ENCODE data around the gene GSG1. TPM values are rescaled to one million over a fixed set of nuclear protein-coding genes. Genes with fewer than 3 reads are reported as not detected.

GSG1 gene
- total and polyA plus RNA-seq, 2 donors (not counting 3 experiments of a cell fraction or from before 2014, with no cell fraction given), result not detected

DNA sequence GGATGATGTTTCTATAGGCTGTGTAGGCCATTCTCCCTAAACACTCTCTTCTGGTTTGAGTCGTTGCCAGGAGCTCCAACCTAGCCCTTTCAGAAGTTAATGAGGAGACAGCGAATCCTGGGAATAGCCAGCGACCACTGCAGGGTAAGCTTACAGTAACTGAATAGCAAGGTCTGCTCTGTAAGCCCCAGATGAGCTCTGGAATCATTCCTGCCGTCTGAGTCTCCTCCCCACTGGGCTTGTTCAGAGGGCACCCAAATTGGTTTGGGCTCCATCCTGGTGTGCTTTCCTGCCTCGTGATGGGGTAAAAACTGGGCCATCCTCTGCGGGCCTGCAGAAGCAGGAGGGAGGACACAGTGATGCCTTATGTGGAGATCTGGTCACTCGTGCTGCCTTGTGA is 49.7 kb upstream of the GSG1 start:
- no peak overlapping the region for H2AFZ ChIP-seq (ENCODE audit: low read depth, low read length)

GRCh38 chr12:13152756-13153155 is 49.3 kb upstream of the GSG1 start:
- no peaks in the 10 kb centered on the region for H3K9me3 ChIP-seq (replicated peaks; ENCODE audit: control insufficient read depth, insufficient read depth, low read length)
- intact Hi-C loops (cut with micrococcal nuclease), result no loop called here
- no peaks in the 10 kb centered on the region for H3K36me3 ChIP-seq (ENCODE audit: control insufficient read depth in 2 of 2, extremely low read depth in 1 of 2, insufficient read depth in 2 of 2, low read length in 2 of 2)
- dilution Hi-C loops (cut with MboI; ENCODE audit: extremely low pct_ligation_motif_present, low sequenced_read_pairs), result no loop called here
- BruUV-seq (replicated peaks), result no TSS peak
- H3K4me1 ChIP-seq (ENCODE audit: control insufficient read depth, extremely low read depth, insufficient read depth, low read length), result no peaks in the 10 kb centered on the region
- no peak for TF ChIP-seq JUN (IDR thresholded peaks at IDR 0.05; ENCODE audit: borderline replicate concordance, insufficient read depth, insufficient read length, low read depth)
- TF ChIP-seq POLR2A (IDR thresholded peaks at IDR 0.05; ENCODE audit: low read depth, low read length), result no peak
- TF ChIP-seq FOS (IDR thresholded peaks at IDR 0.05; ENCODE audit: borderline replicate concordance, insufficient read depth, low read length), result no peak
- TF ChIP-seq MYC (IDR thresholded peaks at IDR 0.05; ENCODE audit: low read depth, low read length), result no peak
- TF ChIP-seq MAX (IDR thresholded peaks at IDR 0.05; ENCODE audit: insufficient read depth, insufficient read length), result no peak
- TF ChIP-seq EZH2 (IDR thresholded peaks at IDR 0.05; ENCODE audit: borderline replicate concordance, low read depth, low read length, severe bottlenecking), result no peak
- TF ChIP-seq, protein P1, sequence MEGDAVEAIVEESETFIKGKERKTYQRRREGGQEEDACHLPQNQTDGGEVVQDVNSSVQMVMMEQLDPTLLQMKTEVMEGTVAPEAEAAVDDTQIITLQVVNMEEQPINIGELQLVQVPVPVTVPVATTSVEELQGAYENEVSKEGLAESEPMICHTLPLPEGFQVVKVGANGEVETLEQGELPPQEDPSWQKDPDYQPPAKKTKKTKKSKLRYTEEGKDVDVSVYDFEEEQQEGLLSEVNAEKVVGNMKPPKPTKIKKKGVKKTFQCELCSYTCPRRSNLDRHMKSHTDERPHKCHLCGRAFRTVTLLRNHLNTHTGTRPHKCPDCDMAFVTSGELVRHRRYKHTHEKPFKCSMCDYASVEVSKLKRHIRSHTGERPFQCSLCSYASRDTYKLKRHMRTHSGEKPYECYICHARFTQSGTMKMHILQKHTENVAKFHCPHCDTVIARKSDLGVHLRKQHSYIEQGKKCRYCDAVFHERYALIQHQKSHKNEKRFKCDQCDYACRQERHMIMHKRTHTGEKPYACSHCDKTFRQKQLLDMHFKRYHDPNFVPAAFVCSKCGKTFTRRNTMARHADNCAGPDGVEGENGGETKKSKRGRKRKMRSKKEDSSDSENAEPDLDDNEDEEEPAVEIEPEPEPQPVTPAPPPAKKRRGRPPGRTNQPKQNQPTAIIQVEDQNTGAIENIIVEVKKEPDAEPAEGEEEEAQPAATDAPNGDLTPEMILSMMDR (IDR thresholded peaks at IDR 0.05; ENCODE audit: extremely low read depth in 1 of 2, insufficient read depth in 1 of 2, low read depth in 1 of 2, low read length in 2 of 2), result no peak
- no peak for TF ChIP-seq GATA2 (IDR thresholded peaks at IDR 0.05; ENCODE audit: insufficient read depth, insufficient read length, low read depth, low read length)
- no peak for TF ChIP-seq POLR2AphosphoS5 (IDR thresholded peaks at IDR 0.05; ENCODE audit: insufficient read depth, low read depth, low read length)
- no peak overlapping the region for H3K27ac ChIP-seq (ENCODE audit: insufficient read depth, low read depth, low read length)
- H3K4me2 ChIP-seq (ENCODE audit: insufficient read depth, low read length), result no peak overlapping the region
- no peaks in the 10 kb centered on the region for H3K9me1 ChIP-seq (replicated peaks; ENCODE audit: control insufficient read depth, extremely low read depth, insufficient read depth, low read length)
- H3K4me3 ChIP-seq (replicated peaks in 1 of 3; ENCODE audit: insufficient read depth in 1 of 3, low read depth in 1 of 3, low read length in 3 of 3), result no peak overlapping the region
- H3K27me3 ChIP-seq (ENCODE audit: control insufficient read depth in 2 of 2, insufficient read depth in 2 of 2, low read length in 2 of 2), result no peaks in the 10 kb centered on the region
- ChIA-PET POLR2A (no interaction called here), CTCF (no interaction called here)
- DNase-seq (ENCODE audit: low read depth, low spot score) (no peak), FAIRE-seq (no peak)
- no peak overlapping the region for H3K9ac ChIP-seq (replicated peaks; ENCODE audit: extremely low read depth, insufficient read depth, low read length)
- H2AFZ ChIP-seq (ENCODE audit: low read depth, low read length), result no peak overlapping the region
- H3K79me2 ChIP-seq (ENCODE audit: control insufficient read depth, insufficient read depth, low read length), result no peaks in the 10 kb centered on the region
- H4K20me1 ChIP-seq (replicated peaks; ENCODE audit: control insufficient read depth, extremely low read depth, insufficient read depth, low read length), result no peaks in the 10 kb centered on the region

More for the DNA sequence above, 49.7 kb upstream of the GSG1 start:
- BruUV-seq (replicated peaks), result no TSS peak
- Histone ChIP-seq H3K4me3 (replicated peaks in 1 of 3; ENCODE audit: insufficient read depth in 1 of 3, low read depth in 1 of 3, low read length in 3 of 3) (no peak overlapping the region), H3K27me3 (ENCODE audit: control insufficient read depth in 2 of 2, insufficient read depth in 2 of 2, low read length in 2 of 2) (no peaks in the 10 kb centered on the region), H3K9me1 (replicated peaks; ENCODE audit: control insufficient read depth, extremely low read depth, insufficient read depth, low read length) (no peaks in the 10 kb centered on the region), H3K9me3 (replicated peaks; ENCODE audit: control insufficient read depth, insufficient read depth, low read length) (no peaks in the 10 kb centered on the region), H3K27ac (ENCODE audit: insufficient read depth, low read depth, low read length) (no peak overlapping the region), H3K36me3 (ENCODE audit: control insufficient read depth in 2 of 2, extremely low read depth in 1 of 2, insufficient read depth in 2 of 2, low read length in 2 of 2) (no peaks in the 10 kb centered on the region), H4K20me1 (replicated peaks; ENCODE audit: control insufficient read depth, extremely low read depth, insufficient read depth, low read length) (no peaks in the 10 kb centered on the region), H3K4me2 (ENCODE audit: insufficient read depth, low read length) (no peak overlapping the region), H3K79me2 (ENCODE audit: control insufficient read depth, insufficient read depth, low read length) (no peaks in the 10 kb centered on the region), H3K9ac (replicated peaks; ENCODE audit: extremely low read depth, insufficient read depth, low read length) (no peak overlapping the region), H3K4me1 (ENCODE audit: control insufficient read depth, extremely low read depth, insufficient read depth, low read length) (no peaks in the 10 kb centered on the region)
- POLR2A ChIA-PET, result no interaction called here
- TF ChIP-seq POLR2A (IDR thresholded peaks at IDR 0.05; ENCODE audit: low read depth, low read length) (no peak), POLR2AphosphoS5 (IDR thresholded peaks at IDR 0.05; ENCODE audit: insufficient read depth, low read depth, low read length) (no peak), GATA2 (IDR thresholded peaks at IDR 0.05; ENCODE audit: insufficient read depth, insufficient read length, low read depth, low read length) (no peak), MYC (IDR thresholded peaks at IDR 0.05; ENCODE audit: low read depth, low read length) (no peak), FOS (IDR thresholded peaks at IDR 0.05; ENCODE audit: borderline replicate concordance, insufficient read depth, low read length) (no peak), JUN (IDR thresholded peaks at IDR 0.05; ENCODE audit: borderline replicate concordance, insufficient read depth, insufficient read length, low read depth) (no peak), EZH2 (IDR thresholded peaks at IDR 0.05; ENCODE audit: borderline replicate concordance, low read depth, low read length, severe bottlenecking) (no peak)
- CTCF ChIA-PET, result no interaction called here
- no peak for DNase-seq (ENCODE audit: low read depth, low spot score)
- dilution Hi-C loops (cut with MboI; ENCODE audit: extremely low pct_ligation_motif_present, low sequenced_read_pairs), result no loop called here
- no peak for FAIRE-seq
- intact Hi-C loops (cut with micrococcal nuclease), result no loop called here

All from endothelial cell of umbilical vein (primary cell).